ENCODE measurements around the gene SV2B.
A peak's percentile ranks its signal among the peaks of the same experiment; 100 is the strongest.

Gene SV2B

GRCh38 chr15:91265416-91265940 lies 165.4 kb downstream of the SV2B start:
- DNase-seq (ENCODE audit: low spot score) = no peak

GRCh38 chr15:91268510-91268909 lies 168.5 kb downstream of the SV2B start:
- DNase-seq (ENCODE audit: low spot score) = peak; percentile 37

GRCh38 chr15:91270747-91271146 lies 170.7 kb downstream of the SV2B start:
- no peak for DNase-seq (ENCODE audit: low spot score)

GRCh38 chr15:91271565-91272153 lies 171.6 kb downstream of the SV2B start:
- peak; percentile 74 for DNase-seq (ENCODE audit: low spot score)

GRCh38 chr15:91275844-91276243 lies 175.8 kb downstream of the SV2B start:
- no peak for DNase-seq (ENCODE audit: low spot score)

- no peak for DNase-seq (ENCODE audit: low spot score)
These were observed 178.9 kb downstream of the SV2B start for GRCh38 chr15:91278951-91279350.

- DNase-seq (ENCODE audit: low spot score) = no peak
These were observed 179.4 kb downstream of the SV2B start for GRCh38 chr15:91279486-91279885.

GRCh38 chr15:91281947-91282346 lies 181.9 kb downstream of the SV2B start:
- DNase-seq (ENCODE audit: low spot score) = no peak

GRCh38 chr15:91282486-91282885 lies 182.4 kb downstream of the SV2B start:
- no peak for DNase-seq (ENCODE audit: low spot score)

GRCh38 chr15:91283155-91283554 lies 183.1 kb downstream of the SV2B start:
- DNase-seq (ENCODE audit: low spot score) = no peak

- no peak for DNase-seq (ENCODE audit: low spot score)
These were observed 184.9 kb downstream of the SV2B start for GRCh38 chr15:91284758-91285466.

GRCh38 chr15:91289324-91289723 lies 189.3 kb downstream of the SV2B start:
- DNase-seq (ENCODE audit: low spot score) = peak; percentile 38

- DNase-seq (ENCODE audit: low spot score) = no peak
These were observed 190.5 kb downstream of the SV2B start for GRCh38 chr15:91290553-91290952.

- DNase-seq (ENCODE audit: low spot score) = peak; percentile 86
These were observed 191.6 kb downstream of the SV2B start for GRCh38 chr15:91291673-91292072.

- no peak for DNase-seq (ENCODE audit: low spot score)
These were observed 194.3 kb downstream of the SV2B start for GRCh38 chr15:91294344-91294743.

- no peak for DNase-seq (ENCODE audit: low spot score)
These were observed 194.7 kb downstream of the SV2B start for GRCh38 chr15:91294795-91295194.

GRCh38 chr15:91298101-91298500 lies 198.0 kb downstream of the SV2B start:
- DNase-seq (ENCODE audit: low spot score) = no peak

- DNase-seq (ENCODE audit: low spot score) = peak; percentile 84
These were observed 202.8 kb downstream of the SV2B start for GRCh38 chr15:91302588-91303439.

- DNase-seq (ENCODE audit: low spot score) = no peak
These were observed 204.2 kb downstream of the SV2B start for GRCh38 chr15:91304210-91304609.

- no peak for DNase-seq (ENCODE audit: low spot score)
These were observed 204.7 kb downstream of the SV2B start for GRCh38 chr15:91304786-91305185.

GRCh38 chr15:91306144-91306543 lies 206.1 kb downstream of the SV2B start:
- DNase-seq (ENCODE audit: low spot score) = no peak

- DNase-seq (ENCODE audit: low spot score) = no peak
These were observed 207.5 kb downstream of the SV2B start for GRCh38 chr15:91307601-91308000.
